Measurements from ENCODE around the gene MTRFR.
"Not testable (repeated sequence)": the region's sequence is repeated elsewhere in the genome, so short reads cannot be mapped to it uniquely, and the experiment has no call there.

The MTRFR gene

DNA sequence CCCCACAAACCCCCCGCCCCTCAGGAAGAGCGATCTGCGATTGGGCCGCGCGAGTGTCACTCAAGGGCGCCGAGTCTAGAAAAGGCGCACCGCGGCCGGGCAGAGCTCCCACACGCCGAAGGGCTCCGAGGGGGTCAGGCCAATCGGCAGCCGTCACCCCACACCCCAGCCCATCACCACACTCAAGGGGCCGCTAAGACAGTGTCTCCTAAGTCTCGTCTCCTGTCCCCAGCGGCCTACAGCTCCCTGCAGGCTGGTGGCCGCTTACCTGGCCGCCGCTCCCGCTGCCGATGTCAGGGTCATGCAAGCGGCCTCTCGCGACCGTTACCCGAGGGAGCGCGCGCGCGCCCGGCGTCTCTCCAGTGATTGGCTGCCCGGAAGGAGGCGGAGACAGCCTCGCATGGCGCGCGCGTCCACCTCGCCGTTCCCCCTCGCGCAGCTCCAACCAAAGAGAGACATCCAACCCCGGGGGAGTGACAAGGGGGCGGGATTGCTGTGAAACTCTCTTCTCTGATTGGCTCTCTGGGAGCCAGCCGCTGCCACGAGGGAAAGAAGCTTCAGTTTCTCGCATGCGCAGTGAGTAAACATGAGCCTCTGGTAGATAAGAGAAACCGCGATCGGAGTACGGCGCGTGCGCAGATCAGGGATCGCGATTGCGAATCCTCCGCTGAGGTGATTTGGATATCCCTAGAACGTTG, at the start of gene MTRFR, which contains the start of gene MPHOSPH9:
Gene MTRFR (plus strand): TSS at position 630 of the 698 bp plus-strand sequence. CDS start 20,239 bp downstream, outside the sequence.
Gene MPHOSPH9 (minus strand): TSS at position 335 of the 698 bp plus-strand sequence. CDS start 2,777 bp downstream, outside the sequence.
- peak; percentile 97 to 98 (median 98) for DNase-seq (ENCODE audit: low read depth in 3 of 3)

DNA sequence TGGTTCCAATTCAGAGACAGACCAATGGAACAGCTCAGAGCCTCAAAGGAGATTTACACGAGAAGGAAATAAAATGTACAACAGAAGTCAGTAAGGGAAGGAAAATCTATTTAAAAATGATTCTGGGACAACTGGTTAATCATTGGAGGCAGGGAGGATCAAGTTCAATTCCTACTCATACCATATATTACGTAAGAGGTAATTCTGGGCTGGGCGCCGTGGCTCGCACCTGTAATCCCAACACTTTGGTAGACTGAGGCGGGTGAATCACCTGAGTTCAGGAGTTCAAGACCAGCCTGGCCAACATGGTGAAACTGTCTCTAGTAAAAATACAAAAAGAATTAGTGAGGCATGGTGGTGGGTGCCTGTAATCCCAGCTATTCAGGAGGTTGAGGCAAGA, 45.6 kb upstream of the MTRFR start:
- DNase-seq (ENCODE audit: low read depth in 3 of 3), result no peak

DNA sequence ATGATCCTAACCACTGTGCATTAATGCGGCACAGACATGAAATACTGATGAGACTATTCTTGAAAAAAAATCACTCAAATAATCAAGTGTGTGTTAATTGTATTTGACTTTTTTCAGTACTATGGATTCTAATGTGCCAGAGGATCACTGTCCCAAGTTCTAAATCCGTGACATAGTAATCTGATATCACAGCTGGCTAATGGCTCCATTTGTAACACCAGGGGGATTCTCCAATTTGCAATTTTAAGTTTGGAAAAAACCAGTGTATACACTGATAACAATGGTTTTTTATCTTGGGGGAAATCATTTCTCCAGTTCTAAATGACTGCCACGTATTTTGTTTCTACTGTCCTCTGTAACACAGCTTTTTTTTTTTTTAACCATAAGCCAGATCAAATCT, 33.3 kb upstream of the MTRFR start:
- DNase-seq (ENCODE audit: low read depth in 3 of 3), result no peak

- no peak for DNase-seq (ENCODE audit: low read depth in 3 of 3)
Observed at GRCh38 chr12:123200414-123200813, 32.8 kb upstream of the MTRFR start.

- DNase-seq (ENCODE audit: low read depth in 3 of 3), result not testable (repeated sequence)
Observed at GRCh38 chr12:123206794-123207193, 26.4 kb upstream of the MTRFR start.

- not testable (repeated sequence) for DNase-seq (ENCODE audit: low read depth in 3 of 3)
Observed at GRCh38 chr12:123207815-123208214, 25.4 kb upstream of the MTRFR start.

GRCh38 chr12:123223241-123223668, 10.0 kb upstream of the MTRFR start:
- peak; percentile 14 to 59 (median 36) for DNase-seq (ENCODE audit: low read depth in 3 of 3)

- DNase-seq (ENCODE audit: low read depth in 3 of 3), result no peak
Observed at GRCh38 chr12:123225443-123225842, 7.8 kb upstream of the MTRFR start.

- no peak for DNase-seq (ENCODE audit: low read depth in 3 of 3)
Observed at GRCh38 chr12:123227581-123228258, 5.5 kb upstream of the MTRFR start.

- DNase-seq (ENCODE audit: low read depth in 3 of 3), result no peak
Observed at GRCh38 chr12:123229051-123229450, 4.2 kb upstream of the MTRFR start.

DNA sequence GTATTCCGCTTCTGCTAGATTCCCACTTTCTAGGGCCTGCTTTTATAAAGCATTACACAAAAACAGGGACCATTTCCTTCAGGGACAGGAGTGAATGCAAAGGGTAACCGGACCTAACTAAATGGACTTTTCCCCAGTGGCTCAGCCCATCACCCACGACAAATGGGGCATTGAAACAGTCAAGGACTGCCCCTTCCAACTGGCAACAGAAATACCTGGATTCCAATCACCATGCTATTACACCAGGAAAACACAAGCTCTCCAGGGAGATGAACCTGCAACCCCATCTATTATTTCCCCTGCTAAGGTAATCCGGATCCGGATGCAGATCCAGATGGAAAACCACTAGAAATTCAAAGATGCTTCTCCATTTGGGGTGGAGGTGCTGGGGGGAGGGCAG, 1.3 kb upstream of the MTRFR start:
- no peak for DNase-seq (ENCODE audit: low read depth in 3 of 3)

GRCh38 chr12:123232472-123232806, 797 bp upstream of the MTRFR start:
- DNase-seq (ENCODE audit: low read depth in 3 of 3), result no peak

DNA sequence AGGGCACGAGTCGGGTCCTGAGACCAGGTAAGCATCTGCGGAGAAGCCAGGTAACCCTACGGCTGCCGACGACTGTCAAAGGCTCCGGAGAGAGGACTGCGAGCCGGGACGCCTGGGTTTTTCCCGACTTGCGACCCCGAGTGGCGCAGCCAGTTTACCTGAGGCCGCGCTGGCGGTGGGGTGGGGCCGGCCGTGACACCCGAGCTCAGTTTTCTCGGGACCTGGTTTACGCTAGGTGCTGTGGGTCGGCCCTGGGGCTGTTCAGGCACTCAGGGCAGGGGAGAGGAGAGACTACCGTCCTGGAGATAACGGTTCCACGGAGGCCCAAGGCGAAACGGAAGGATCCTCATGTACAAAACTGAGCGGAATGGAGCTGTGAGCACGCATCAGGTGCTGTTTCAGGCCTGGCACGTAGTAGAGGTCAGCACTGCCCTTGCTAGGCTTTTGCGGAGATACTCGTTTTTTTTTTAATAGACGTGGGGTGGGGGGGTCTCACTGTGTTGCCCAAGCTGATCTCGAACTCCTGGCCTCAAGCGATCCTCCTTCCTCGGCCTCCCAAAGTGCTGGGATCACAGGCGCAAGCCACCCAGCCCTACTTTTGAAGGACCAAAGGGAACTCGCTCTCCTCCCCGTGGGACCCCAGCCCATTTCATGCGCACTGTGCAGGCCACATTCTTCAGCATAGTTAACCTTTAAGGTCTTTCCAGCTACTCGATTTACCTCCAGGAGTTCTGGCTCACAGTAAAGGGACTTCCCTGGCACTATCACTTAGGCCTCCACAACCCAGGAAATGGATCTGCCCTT, 471 bp downstream of the MTRFR start:
- no peak for DNase-seq (ENCODE audit: low read depth in 3 of 3)

DNA sequence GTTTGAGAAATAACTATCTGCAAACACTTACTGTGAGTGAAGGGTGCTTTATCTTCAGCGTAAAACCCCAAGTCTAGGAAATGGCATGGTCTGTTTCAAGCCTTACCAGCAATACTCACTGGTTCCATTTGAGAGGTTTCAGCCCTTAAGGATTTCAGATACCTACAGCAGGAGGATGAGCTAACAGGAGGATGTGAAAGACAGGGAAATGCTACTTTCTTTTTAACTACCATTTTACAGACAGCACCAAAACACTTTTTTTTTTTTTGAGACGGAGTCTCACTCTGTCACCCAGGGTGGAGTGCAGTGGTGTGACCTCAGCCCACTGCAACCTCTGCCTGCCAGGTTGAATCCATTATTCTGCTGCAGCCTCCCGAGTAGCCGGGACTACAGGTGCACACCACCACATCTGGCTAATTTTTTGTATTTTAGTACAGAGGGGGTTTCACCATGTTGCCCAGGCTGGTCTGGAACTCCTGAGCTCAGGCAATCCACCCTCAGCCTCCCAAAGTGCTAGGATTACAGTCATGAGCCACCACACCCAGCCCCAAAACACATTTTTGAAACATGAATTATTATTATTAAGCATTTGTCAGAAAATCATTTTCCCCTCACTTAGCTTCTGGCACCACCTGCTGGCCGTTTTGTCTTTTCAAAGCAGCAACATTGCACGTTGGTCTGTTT, 4.6 kb downstream of the MTRFR start:
- peak; percentile 38 to 69 (median 62) for DNase-seq (ENCODE audit: low read depth in 3 of 3)

GRCh38 chr12:123238330-123238682, 5.1 kb downstream of the MTRFR start:
- DNase-seq (ENCODE audit: low read depth in 3 of 3), result no peak

DNA sequence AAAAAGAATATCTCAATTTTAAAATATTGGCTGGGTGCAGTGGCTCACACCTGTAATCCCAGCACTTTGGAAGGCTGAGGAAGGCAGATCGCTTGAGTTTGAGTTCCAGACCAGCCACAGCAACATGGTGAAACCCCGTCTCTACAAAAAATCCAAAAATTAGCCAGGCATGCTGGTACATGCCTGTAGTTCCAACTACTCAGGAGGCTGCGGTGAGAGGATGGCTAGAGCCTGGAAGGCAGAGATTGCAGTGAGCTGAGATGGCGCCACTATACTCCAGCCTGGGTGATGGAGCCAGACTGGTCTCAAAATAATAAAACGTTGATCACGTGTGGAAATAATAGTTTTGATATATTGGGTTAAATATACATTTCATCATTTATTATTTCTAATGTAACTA, 5.7 kb downstream of the MTRFR start:
- no peak for DNase-seq (ENCODE audit: low read depth in 3 of 3)

DNA sequence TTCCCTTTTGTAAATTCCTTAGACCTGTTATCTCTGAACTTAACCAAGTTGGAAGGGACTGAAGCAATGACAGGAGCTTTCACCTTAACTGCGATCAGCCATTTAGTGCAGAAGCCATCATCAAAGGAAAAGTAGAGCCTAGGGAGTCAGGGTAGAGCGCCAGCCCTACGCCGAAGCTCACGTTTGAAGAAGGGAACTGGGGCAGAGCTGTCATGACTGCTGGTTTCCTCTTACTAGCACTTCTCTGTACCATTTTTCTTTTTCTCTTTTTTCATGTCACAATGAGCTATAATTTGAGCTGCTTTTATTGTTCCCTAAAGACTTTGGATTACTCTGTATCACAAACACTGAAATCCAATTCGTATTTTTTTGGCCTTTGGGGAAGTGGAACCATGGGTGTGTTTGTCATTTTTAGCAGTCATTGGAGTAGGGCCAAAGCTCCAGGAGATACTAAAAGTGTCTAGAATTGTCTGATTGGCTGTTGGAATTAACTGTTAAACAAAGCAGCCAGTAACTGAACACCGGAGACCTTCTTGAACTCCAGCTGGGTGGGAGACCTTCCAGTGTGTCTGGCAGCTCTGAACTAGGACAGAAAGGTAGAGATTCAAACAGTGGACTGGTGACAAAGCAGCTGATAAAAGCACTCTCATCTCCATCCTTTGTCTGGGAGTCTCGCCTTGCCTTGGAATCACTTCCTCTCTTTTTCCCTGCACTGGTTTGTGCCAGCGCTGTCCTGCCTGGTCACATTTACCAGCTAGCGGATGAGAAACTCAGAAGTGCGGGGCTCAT, 9.1 kb downstream of the MTRFR start:
- DNase-seq (ENCODE audit: low read depth in 3 of 3), result no peak

DNA sequence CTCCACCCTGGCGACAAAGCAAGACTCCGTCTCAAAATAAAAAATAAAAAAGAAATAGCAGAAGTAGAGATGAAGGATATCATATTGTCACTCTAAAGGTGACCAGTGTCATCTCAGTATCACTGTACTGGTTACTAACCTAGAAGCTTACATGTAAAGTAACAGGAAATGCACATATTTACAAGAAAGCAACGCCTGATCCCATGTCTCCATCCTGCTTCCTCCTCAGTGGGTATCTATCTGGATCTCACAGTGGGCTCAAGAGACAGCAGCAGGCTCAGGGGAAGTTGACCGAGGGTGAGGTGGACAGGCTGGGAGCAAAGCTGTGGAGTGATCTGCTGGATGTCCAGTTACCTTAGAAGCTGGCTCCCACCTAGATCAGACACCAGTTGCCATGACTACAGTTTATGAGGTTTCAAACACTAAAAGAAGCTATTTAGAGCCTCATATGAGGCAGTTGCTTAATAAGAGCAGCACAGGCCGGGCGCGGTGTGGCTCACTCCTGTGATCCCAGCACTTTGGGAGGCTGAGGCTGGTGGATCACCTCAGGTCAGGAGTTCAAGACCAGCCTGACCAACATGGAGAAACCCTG, 10.5 kb downstream of the MTRFR start:
- DNase-seq (ENCODE audit: low read depth in 3 of 3), result no peak

DNA sequence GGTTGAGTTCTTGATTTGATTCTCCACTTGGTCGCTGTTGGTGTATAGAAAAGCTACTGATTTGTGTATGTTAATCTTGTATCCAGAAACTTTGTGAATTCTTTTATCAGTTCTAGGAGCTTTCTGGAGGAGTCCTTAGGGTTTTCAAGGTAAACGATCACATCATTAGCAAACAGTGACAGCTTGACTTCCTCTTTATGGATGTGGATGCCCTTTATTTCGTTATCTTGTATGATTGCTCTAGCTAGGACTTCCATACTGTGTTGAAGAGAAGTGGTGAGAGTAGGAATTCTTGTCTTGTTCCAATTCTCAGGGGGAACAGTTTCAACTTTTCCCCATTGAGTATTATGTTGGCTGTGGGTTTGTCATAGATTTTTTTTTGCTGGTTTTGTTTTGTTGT, 12.4 kb downstream of the MTRFR start:
- DNase-seq (ENCODE audit: low read depth in 3 of 3), result no peak

GRCh38 chr12:123248129-123248528, 14.9 kb downstream of the MTRFR start:
- DNase-seq (ENCODE audit: low read depth in 3 of 3), result not testable (repeated sequence)

Measured in stimulated activated CD4-positive, alpha-beta T cell treated with anti-CD3 and anti-CD28 coated beads, TNF-alpha, amount 100 ng/mL, for 24 hours (primary cell).